Stimulated activated CD8-positive, alpha-beta memory T cell treated with anti-CD3 and anti-CD28 coated beads, Interleukin-15, amount 100 ng/mL, for 4 hours (primary cell): ENCODE data around the gene GRK3.

Experiments
- DNase-seq, 2 donors: peaks; one replicate each; pipeline ENCODE4 v3.0.0-alpha.2; 2020; ENCODE audit warnings: low read depth in 2 of 2

The GRK3 gene

DNA sequence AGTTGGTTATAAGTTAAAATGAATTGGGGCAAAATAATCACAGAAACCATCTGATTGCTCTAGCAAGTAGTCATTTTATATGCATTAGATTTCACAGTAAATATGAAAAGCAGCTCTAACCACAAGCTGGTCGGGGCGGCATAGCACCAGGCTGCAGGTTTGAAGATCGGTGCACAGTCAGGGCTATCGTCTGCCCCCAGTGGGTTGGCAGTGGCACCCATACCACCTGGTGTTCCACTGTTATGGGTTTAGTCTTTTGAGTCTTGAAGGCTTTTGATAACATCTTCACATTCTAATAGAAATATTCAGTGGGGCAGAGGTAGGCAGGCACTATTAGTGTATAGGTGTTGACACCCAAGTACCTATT lies 62.1 kb downstream of the GRK3 start:
- no peak for DNase-seq

DNA sequence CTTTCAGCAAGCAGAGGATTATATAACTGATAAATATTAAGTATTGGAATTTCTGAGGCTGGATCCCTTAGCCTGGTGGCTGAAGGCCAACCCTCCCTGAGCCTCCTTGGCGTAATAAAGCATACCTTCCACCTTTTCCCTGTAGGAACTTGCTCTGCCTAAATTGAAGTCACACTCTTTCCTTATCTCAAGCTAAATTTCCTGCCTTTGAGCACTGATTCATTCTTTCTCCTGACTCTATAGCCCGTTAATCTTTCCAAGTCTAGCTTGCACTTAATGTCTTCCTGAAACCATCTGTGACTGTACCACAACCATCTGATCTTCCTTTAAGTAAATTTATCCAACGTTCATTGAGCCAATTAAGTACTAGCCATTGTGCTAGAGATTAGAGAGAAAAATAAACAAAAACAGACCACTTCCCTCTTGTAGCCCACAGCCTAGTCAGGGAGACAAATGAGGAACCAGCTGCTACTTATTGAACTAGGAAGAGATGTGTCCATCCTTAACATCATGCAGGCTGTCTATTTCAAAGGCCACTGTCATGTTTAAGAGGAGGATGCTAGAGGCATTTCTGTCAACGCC lies 62.9 kb downstream of the GRK3 start:
- DNase-seq: no peak

DNA sequence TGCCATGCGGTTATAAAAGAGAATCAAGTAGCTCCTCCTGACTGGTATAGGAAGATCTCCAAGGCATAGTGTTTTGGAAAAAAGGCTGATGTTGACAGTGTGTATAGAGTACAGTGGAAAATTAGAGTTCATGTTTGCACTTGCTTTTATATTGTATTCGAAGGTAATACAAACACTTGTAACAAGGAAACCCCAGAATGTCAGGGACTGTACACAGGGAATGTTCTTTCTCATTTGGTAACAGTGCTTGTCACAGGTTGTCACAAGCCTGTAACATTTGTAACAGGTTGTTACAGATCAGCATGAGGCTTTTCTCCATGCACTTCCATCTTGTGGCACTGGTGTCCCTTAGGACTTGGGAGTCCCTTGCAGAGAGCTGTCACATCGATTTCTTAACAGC lies 64.0 kb downstream of the GRK3 start:
- no peak for DNase-seq

DNA sequence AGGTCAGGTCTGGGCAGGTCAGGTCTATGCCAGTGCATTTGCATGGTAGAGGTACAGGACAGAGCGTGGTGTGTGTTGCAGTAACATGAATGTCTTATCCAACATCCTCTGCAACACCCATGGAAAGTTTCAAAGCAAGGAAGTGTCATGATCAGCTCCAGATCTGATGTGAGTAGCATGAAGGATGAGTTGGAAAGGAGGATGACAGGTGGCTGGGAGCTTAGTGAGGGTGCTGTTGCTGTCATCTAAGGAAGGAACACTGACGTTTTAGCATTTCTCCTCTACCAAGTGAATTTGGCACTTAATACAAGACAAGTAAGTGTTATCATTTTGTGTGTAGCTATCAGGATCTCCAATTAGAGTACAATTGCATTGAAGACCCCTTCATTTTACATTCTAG lies 65.1 kb downstream of the GRK3 start:
- DNase-seq: no peak

DNA sequence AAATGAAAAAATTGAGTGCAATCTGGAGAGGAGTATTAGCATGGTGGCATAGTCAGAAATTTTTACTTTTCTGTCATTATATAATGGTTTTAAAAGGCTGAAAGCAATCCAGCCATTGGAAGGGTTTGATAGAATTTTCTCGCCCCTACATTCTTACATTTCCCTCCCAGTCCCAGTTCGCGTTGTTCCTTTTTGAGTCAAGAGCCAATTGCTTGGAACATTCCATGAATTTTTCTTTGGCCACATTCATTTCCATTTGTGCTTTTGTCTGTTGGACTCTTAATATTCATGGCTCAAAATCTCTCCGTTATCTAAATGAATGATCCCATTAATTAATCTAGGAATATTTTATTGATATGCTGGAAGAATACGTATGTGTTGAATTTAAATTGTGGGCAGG lies 66.0 kb downstream of the GRK3 start:
- DNase-seq: no peak

DNA sequence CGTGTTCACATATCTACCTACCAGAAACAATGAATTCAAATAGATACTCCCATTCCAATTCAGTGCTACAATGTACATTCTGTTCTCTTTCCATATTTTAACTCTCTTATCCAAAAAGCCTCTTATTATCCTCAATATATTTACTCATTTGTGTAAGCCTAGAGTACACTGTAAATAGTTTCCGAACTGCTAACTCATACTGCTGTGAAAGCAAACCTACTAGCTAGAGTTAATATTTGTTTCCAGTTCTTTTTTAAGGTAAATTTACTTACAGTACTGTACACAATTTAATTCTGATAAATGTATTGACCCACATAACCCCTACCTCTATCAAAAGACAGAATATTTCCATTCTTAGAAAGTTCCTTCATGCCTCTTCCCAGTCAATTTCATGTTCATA lies 71.8 kb downstream of the GRK3 start:
- no peak for DNase-seq

DNA sequence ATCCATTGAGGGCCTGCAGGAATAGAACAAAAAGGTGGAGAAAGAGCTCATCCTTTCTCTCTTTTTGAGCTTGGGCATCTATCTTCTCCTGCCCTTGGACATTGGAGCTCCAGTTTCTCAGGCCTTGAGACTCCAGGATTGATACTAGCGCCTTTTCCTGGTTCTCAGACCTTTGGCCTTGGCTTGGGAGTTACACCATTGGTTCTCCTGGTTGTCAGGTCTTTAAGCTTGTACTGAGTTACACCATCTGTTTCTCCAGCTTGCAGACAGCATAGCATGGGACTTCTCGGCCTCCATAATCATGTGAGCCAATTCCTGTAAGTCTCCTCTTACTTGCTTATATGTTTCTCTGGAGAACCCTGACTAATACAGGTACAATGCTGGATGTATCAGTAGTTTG lies 72.6 kb downstream of the GRK3 start:
- no peak for DNase-seq

DNA sequence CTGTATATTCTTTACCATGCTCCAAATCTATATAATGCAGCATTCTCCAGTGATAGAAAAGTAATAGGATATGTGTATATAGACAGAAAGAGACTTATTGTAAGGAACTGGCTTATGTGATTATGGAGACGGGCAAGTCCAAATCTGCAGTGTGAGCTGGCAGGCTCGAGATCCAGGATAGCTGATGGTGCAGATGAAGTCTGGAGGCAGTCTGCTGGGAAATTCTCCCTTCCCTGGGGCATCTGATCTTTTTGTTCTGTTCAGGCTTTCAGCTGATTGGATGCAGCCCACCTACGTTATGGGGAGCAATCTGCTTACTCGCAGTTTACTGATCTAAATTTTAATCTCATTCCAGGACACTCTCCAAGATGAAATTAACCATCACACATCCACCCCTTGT lies 73.2 kb downstream of the GRK3 start:
- no peak for DNase-seq

DNA sequence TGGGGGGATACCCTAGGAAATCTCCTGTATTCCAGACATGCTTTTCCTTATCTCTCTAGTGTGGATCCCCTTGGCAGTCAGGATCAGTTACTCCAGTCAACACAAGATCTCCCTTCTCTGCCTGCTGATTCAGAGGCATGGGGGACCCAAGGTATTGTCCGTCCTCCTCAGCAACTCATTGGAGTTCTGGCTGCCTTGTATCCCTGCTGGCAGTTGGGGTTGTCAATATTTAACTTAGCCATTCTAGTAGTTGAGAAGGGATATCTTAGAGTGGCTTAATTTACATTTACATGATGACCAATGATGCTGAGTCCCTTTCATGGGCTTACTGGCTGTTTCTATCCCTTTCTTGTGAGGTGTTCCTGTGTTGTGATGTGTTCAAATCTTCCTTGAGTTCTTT lies 74.2 kb downstream of the GRK3 start:
- no peak for DNase-seq

DNA sequence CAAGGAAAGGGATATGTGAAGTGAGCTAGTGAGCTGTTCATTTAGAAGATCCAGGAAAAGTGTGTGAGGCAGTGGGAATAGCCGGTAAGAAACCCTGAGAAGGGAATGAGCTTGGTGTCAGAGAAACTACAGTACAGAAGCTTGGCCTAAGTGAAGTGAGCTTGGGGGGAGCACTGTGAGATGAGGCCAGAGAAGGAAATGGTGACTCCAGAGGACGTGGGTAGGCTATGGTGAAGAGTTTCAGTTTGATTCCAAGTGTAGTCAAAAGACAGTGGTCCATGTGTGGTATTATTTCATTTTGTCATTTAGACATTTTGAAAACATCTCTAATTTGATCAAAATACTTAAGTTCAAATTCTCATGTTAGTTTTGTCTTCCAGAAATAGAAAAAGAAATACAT lies 77.2 kb downstream of the GRK3 start:
- DNase-seq: no peak

DNA sequence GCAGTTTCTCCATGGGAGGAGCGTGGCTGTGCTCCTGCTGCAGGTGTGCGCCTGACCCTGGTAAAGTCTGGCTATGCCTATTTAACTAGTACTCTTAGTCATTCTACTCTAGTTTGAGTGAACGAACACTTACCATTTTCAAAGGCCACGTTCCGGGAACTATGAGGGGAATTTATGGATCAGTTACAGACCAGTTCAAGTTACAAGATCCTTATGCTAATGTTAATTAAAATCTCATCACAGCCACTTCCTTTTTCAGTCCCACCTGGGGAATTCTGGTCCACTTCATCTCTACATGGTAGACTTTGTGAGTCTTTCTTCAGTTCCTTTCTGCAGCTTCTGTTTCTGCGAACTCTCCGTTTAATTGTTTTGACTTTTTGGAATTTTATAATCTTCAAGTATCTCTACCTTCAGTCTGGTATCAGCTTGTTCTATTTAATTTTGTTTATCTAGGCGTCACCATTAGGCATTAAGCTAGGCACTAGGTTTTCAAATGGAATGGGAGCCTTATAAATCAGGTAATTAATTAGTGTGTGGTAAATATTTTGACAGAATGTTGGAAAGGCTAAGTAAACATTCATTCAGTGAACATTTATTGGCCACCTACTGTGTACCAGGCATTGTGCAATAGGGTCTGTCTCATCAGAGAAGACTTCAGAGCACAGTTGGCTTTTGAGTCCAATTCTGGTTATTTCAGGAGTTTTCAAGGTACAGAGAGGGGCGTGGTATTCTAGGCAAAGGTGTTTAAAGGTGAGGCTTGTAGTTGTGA lies 78.9 kb downstream of the GRK3 start:
- no peak for DNase-seq

DNA sequence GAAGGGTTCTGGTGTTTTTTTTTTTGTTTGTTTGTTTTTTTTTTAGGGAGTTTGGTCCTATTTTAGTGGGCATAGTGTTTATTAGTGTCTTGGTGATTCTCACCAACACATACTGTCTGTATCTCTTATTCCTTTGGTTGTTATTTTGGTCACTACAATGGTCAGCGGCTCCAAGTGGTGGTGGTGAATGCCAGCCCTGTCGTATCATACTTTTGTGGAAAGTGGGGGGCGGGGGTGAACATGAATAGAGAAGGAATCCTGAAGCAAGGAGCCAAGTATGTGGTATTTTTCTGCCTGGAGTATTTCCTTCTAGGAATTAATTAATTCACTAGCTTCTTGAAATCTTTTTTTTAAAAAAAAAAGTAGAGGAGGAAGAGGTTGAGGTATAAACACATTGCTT lies 79.6 kb downstream of the GRK3 start:
- DNase-seq: no peak

DNA sequence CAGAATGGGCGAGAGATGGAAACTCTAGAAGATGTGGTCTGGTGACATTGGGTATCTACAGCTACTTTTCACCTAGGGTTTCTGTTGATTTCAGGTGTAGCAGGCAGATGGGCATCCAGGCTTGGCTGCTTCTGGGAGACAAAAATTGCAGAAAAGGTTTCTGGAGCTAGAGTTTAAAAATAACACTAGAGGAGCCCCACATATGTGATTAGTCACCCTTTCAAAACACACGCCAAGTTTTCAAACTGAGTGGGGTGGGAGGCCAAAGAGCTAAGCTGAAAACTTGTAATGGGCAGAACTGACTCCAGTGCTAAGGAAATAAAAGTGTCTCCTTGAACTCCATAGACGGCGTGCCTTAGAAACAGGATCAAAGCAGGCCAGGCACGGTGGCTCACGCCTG lies 80.8 kb downstream of the GRK3 start:
- DNase-seq: no peak

DNA sequence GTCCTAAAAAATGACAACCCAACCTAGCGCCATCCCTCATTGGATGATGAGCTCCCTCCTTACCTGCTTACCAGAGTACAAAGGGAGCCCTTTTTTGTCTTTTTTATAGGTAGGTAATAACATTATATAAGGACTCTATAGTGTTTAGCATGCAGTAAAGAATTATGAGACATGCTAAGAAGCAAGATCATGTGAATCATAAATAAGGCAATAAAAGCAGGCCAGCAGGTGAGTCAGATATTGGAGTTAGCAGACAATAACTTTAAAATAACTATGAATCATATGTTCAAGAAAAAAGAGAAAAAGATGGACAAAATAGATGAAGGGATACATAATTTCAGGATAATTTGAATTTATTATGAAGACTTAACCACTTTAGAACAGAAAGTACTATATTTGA lies 81.5 kb downstream of the GRK3 start:
- DNase-seq: no peak

DNA sequence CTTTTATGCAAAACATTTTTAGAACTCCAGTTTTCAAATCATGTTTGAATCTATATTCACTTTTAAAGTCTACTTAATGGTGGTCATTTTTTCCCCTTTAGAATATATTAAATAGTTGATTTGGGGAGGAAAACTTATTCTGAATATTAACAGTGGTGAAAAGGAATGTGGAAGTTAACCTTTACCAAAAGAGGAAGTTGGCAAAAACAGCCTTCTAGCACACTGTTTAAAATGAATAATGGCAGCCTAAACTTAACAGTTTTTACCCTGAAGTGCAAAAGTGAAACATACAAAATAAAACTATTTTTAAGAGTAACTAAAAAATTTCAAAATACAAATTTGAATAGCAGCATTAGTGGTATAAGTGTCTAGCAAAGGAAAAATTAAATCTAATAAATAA lies 86.4 kb downstream of the GRK3 start:
- DNase-seq: no peak

DNA sequence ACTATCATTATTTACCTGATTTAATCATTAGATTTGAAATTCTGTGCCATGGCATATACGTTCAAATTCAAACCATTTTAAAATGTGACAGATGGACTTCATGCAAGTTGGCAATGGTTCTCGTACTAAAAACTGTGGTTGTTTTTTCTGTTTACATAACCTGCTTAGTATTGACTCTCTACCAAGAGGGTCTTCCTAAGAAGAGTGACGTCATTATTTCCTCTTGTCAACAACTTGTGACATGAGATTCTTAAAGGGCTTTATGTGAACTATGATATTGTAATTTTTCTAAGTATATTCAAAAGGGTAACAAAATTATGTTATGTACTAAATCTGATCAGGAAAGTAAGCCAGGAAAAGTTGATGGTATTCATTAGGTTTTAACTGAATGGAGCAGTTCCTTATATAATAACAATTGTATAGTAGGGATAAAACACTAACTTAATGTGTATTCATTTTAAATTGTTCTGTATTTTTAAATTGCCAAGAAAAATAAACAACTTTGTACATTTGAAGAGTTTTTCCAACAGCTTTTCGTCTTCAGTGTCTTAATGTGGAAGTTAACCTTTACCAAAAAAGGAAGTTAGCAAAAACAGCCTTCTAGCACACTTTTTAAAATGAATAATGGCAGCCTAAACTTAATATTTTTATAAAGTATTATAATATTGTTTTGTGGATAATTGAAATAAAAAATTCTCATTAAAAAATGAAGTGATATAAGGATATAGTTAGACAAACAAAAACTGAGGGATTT lies 87.0 kb downstream of the GRK3 start:
- no peak for DNase-seq

DNA sequence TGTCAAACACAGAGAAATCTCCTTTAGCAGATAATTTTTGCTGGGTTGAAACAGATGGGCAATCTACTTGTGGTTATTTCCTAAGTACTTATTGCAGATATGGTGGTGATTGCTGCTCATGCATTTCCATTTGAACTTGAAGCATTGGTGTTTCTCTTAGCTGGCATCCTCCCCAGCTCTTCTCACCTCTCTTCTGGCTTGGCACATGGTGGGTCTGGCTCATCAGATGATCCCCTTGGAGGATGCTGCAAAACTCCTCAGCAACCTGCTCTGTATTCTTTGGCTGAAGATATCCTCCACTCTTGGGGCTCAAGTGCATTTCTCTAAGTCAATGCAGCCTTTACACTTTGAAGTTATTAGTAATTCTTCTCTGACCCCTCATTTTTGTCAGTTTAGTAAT lies 90.2 kb downstream of the GRK3 start:
- no peak for DNase-seq

DNA sequence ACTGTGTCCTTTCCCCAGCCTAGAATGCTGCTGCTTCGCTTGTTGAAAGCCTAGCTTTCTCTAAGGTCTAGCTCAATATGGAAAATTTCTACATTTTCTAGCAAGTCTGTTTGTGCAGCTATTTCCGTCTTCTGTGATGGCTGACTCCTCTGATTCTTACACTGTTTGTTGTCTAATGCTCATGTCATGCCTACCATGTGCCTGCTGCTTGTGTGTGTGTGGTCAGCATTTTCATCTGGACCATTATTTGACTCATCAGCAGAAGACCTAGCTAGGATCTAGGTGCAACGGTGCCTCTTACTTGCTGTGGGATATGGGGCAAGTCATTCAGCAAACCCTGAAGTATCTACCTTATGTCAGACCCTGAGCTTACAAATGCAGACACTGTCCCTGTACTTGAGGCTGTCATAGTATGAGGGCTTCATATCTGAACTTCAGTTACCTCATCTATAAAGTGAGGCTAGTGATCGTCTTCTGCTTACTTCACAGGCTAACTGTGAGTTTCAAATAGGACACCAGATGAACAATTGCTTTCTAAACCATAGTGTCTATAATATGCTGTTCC lies 91.0 kb downstream of the GRK3 start:
- no peak for DNase-seq

DNA sequence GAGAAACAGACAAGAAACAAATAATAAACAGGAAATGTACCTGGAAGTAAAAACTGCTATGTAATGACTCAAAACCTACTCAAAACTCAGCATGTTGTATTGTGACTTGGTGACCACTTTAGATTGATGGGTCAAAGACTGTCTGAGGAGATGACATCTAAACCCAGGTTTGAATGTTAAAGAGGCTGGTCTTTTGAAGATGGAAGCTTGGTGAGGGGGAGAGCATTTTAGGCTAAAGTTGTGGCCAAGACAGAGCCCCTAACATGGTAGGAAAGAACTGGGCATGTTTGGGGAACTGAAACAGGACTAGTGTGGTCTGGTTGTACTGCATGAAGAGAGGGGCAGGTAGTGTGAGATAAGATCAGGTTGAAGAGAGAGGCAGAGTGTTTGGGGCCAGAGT lies 92.2 kb downstream of the GRK3 start:
- no peak for DNase-seq

DNA sequence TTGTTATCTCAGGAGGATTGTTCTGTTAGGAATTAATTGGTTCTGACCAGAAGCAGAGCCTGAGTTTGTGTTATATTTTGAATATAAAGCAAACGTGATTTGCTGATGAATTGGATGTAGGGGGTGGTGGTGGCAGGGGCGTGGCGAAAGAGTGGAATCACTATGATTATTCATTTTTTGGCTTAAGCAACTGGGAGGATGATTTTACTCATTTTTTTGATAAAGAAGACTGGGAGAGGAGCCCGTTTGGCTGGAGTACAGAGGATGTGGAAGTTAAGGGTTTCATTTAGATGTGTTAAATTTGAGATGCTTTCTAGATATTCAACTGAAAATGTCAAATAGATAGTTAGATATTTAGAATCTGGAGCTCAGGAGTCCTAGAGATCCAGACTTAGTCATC lies 94.2 kb downstream of the GRK3 start:
- no peak for DNase-seq

DNA sequence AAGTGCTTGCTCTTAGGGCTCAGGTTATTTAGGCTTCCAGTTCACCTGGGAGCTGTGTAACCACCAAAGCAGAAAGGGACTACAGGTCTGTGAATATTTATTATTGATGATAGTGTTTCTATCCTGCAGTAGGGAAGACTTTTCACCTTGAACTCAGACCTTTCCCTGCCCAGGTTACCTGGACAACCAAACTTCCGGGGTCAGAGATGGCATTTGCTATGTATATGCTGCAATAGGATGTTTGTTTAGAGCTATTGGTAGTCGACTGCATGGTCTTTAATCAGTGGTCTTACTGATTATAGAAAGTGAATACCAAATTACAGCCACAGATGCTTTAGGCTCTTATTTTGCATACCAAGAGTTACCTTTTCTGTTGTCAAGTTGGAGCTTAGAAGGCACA lies 94.9 kb downstream of the GRK3 start:
- DNase-seq: no peak

DNA sequence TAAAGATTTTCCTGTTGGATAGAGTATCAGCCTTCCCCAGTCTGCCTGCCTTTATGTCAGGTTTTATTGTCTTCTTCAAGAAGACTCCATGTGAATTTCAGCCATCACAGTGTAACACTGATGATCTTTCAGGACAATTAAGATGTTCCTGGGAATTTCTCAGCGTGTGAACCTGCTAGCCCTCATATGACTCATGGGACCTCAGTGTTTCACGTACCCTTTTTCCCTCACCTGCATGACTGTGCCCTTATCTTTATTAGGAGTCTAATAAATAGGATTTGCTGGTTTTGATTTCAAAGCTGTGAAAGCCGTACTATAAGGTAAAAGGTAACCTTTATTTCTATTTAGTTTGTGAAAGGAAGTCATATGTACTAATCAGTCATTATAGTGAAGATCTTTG lies 95.9 kb downstream of the GRK3 start:
- no peak for DNase-seq

DNA sequence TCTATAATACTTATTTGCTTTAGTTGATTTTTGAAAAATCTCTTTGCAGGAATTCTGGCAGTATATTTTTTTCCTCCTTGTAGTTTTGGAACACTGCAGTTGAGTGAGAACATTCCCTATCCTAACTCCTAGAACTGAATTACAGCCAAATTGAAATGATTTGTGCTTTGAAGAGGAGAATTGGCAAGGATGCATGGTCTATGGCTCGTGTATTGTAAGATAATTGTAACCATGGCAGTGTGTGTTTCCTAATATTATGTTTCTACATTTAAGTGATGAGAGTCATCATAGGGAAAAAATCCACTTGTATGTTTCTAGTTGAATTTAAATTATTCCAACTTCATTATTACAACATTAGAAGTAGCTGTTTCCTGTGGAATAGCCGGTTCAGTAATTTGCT lies 96.6 kb downstream of the GRK3 start:
- DNase-seq: no peak
